Measurements from ENCODE around the gene DIO3. TPM values are rescaled to one million over a fixed set of nuclear protein-coding genes. Genes with fewer than 3 reads are reported as not detected.
A peak's percentile ranks its signal among the peaks of the same experiment; 100 is the strongest.

DIO3 gene
- polyA plus RNA-seq, 1 donor from 2014 or later = 49.2 TPM

DNA sequence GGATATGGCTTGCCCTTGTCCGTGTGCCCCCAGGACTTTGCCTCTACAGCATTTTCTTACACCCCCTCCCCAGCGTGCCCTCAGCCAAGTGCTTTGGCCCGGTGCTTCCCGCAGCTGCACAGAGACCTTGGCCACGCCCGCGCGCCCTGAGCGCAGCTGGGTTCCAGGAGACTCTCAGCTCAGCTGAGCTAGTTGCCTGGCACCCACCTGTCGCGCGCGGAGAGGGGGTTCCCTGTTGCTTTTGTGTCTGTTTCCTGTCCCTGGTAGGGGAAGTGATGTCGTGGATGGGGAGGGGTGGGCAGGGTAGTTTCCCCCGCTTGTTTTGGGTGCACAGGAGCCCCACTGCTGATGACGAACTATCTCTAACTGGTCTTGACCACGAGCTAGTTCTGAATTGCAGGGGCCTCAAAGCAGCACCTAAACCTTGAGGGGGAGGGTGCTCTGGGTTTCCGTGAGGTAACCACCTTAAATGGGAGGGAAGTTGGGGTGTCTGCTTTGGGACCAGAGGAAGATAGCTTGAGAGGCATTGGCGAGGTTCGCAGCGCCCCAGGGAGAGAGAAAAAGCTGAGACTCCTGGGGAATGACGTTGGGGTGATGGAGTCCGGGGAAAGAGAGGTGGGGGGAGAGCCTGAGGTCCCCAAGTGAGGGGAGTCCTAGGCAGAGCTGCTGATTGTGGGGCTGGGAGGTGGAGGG lies 1.5 kb downstream of the DIO3 start:
- H3K9me2 ChIP-seq (ENCODE audit: insufficient read depth, low read length) = no peaks in the 10 kb centered on the region
- no peaks in the 10 kb centered on the region for H3K36me3 ChIP-seq (ENCODE audit: insufficient read depth, low read length)
- no peaks in the 10 kb centered on the region for H3K79me2 ChIP-seq (replicated peaks; ENCODE audit: insufficient read depth, low read length)
- H3K9me3 ChIP-seq (ENCODE audit: low read length) = no peaks in the 10 kb centered on the region
- H3K4me3 ChIP-seq (ENCODE audit: low read length) = peak overlapping the region; percentile 74
- no peak overlapping the region for H2AFZ ChIP-seq (ENCODE audit: low read depth, low read length)
- peaks cover 81% of the 10 kb centered on the region for H3K27me3 ChIP-seq (ENCODE audit: insufficient read depth, low read depth, low read length)
- no peaks in the 10 kb centered on the region for H4K20me1 ChIP-seq (ENCODE audit: insufficient read depth)
- H3K9ac ChIP-seq (ENCODE audit: low read length) = peak overlapping the region; percentile 56
- TF ChIP-seq SMC3 (conservative IDR thresholded peaks at IDR 0.05; ENCODE audit: poor library complexity) = no peak
- no peak overlapping the region for H3K27ac ChIP-seq (ENCODE audit: low read length)
- H3K4me2 ChIP-seq (ENCODE audit: low read length) = peak overlapping the region; percentile 80
- no peaks in the 10 kb centered on the region for H3F3A ChIP-seq (ENCODE audit: insufficient read depth, low read length, poor library complexity, severe bottlenecking)

- H3K4me3 ChIP-seq (ENCODE audit: low read length) = peak overlapping the region; percentile 74
- TF ChIP-seq TAF1 (IDR thresholded peaks at IDR 0.05; ENCODE audit: low read depth) (no peak), EZH2 (IDR thresholded peaks at IDR 0.05; ENCODE audit: borderline replicate concordance, insufficient read depth, low read length, poor library complexity, severe bottlenecking) (no peak), EP300 (conservative IDR thresholded peaks at IDR 0.05; ENCODE audit: poor library complexity, severe bottlenecking) (no peak), RAD21 (conservative IDR thresholded peaks at IDR 0.05) (no peak), POLR2AphosphoS5 (IDR thresholded peaks at IDR 0.05) (no peak), MXI1 (conservative IDR thresholded peaks at IDR 0.05; ENCODE audit: poor library complexity, severe bottlenecking) (no peak), SMC3 (conservative IDR thresholded peaks at IDR 0.05; ENCODE audit: poor library complexity) (no peak)
- TF ChIP-seq, protein P1, sequence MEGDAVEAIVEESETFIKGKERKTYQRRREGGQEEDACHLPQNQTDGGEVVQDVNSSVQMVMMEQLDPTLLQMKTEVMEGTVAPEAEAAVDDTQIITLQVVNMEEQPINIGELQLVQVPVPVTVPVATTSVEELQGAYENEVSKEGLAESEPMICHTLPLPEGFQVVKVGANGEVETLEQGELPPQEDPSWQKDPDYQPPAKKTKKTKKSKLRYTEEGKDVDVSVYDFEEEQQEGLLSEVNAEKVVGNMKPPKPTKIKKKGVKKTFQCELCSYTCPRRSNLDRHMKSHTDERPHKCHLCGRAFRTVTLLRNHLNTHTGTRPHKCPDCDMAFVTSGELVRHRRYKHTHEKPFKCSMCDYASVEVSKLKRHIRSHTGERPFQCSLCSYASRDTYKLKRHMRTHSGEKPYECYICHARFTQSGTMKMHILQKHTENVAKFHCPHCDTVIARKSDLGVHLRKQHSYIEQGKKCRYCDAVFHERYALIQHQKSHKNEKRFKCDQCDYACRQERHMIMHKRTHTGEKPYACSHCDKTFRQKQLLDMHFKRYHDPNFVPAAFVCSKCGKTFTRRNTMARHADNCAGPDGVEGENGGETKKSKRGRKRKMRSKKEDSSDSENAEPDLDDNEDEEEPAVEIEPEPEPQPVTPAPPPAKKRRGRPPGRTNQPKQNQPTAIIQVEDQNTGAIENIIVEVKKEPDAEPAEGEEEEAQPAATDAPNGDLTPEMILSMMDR (IDR thresholded peaks at IDR 0.05; ENCODE audit: poor library complexity, severe bottlenecking) = no peak
- TF ChIP-seq, protein P2, sequence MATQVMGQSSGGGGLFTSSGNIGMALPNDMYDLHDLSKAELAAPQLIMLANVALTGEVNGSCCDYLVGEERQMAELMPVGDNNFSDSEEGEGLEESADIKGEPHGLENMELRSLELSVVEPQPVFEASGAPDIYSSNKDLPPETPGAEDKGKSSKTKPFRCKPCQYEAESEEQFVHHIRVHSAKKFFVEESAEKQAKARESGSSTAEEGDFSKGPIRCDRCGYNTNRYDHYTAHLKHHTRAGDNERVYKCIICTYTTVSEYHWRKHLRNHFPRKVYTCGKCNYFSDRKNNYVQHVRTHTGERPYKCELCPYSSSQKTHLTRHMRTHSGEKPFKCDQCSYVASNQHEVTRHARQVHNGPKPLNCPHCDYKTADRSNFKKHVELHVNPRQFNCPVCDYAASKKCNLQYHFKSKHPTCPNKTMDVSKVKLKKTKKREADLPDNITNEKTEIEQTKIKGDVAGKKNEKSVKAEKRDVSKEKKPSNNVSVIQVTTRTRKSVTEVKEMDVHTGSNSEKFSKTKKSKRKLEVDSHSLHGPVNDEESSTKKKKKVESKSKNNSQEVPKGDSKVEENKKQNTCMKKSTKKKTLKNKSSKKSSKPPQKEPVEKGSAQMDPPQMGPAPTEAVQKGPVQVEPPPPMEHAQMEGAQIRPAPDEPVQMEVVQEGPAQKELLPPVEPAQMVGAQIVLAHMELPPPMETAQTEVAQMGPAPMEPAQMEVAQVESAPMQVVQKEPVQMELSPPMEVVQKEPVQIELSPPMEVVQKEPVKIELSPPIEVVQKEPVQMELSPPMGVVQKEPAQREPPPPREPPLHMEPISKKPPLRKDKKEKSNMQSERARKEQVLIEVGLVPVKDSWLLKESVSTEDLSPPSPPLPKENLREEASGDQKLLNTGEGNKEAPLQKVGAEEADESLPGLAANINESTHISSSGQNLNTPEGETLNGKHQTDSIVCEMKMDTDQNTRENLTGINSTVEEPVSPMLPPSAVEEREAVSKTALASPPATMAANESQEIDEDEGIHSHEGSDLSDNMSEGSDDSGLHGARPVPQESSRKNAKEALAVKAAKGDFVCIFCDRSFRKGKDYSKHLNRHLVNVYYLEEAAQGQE (IDR thresholded peaks at IDR 0.05; ENCODE audit: borderline replicate concordance) = no peak
- no peak overlapping the region for H3K27ac ChIP-seq (ENCODE audit: low read length)
- peak overlapping the region; percentile 56 for H3K9ac ChIP-seq (ENCODE audit: low read length)
- no peaks in the 10 kb centered on the region for H3F3A ChIP-seq (ENCODE audit: insufficient read depth, low read length, poor library complexity, severe bottlenecking)
- H4K20me1 ChIP-seq (ENCODE audit: insufficient read depth) = no peaks in the 10 kb centered on the region
- H3K9me2 ChIP-seq (ENCODE audit: insufficient read depth, low read length) = no peaks in the 10 kb centered on the region
- H3K9me3 ChIP-seq (ENCODE audit: low read length) = no peaks in the 10 kb centered on the region
- no peak overlapping the region for H2AFZ ChIP-seq (ENCODE audit: low read depth, low read length)
- H3K79me2 ChIP-seq (replicated peaks; ENCODE audit: insufficient read depth, low read length) = no peaks in the 10 kb centered on the region
- peaks cover 80% of the 10 kb centered on the region for H3K27me3 ChIP-seq (ENCODE audit: insufficient read depth, low read depth, low read length)
- H3K4me2 ChIP-seq (ENCODE audit: low read length) = peak overlapping the region; percentile 80
- H3K36me3 ChIP-seq (ENCODE audit: insufficient read depth, low read length) = no peaks in the 10 kb centered on the region
Observed at GRCh38 chr14:101563352-101563653, 2.0 kb downstream of the DIO3 start.

Measured in neural cell (in vitro differentiated cells).